Measurements from ENCODE around the gene C1orf174. TPM values are rescaled to one million over a fixed set of nuclear protein-coding genes. Genes with fewer than 3 reads are reported as not detected.

Gene C1orf174
- total RNA-seq, 1 donor from 2014 or later = 36.5 TPM

- no peak for DNase-seq (ENCODE audit: low spot score)
- H3K9me3 Mint-ChIP-seq = no peaks in the 10 kb centered on the region
- H3K9me3 ChIP-seq (ENCODE audit: low read depth) = no peaks in the 10 kb centered on the region
- no peak overlapping the region for H2AFZ ChIP-seq (replicated peaks)
- no peaks in the 10 kb centered on the region for H3K36me3 ChIP-seq
- no peak overlapping the region for H3K27ac ChIP-seq
- H3K27ac Mint-ChIP-seq = no peak overlapping the region
- no peaks in the 10 kb centered on the region for H4K20me1 ChIP-seq (ENCODE audit: low read depth)
- no peaks in the 10 kb centered on the region for H3K27me3 ChIP-seq
- no peaks in the 10 kb centered on the region for H3K79me2 ChIP-seq (ENCODE audit: low read depth)
- H3K4me1 ChIP-seq = no peaks in the 10 kb centered on the region
- no peak overlapping the region for H3K4me3 Mint-ChIP-seq
- no peaks in the 10 kb centered on the region for H3F3A ChIP-seq (ENCODE audit: low read depth)
- no peak overlapping the region for H3K4me2 ChIP-seq
- peaks cover 30% of the 10 kb centered on the region for H3K36me3 Mint-ChIP-seq
- H3K4me3 ChIP-seq = no peak overlapping the region
- H3K4me1 Mint-ChIP-seq = no peaks in the 10 kb centered on the region
- no peak overlapping the region for H3K9ac ChIP-seq
- no peak for TF ChIP-seq EZH2phosphoT487 (IDR thresholded peaks at IDR 0.05)
- TF ChIP-seq EZH2 (IDR thresholded peaks at IDR 0.05) = no peak
- no peak for TF ChIP-seq CTCF (IDR thresholded peaks at IDR 0.05)
- peaks cover 2% of the 10 kb centered on the region for H3K27me3 Mint-ChIP-seq (ENCODE audit: insufficient read depth, low read depth)
Observed at GRCh38 chr1:3886691-3887090, 13.4 kb downstream of the C1orf174 start.

GRCh38 chr1:3886106-3886670 is 13.9 kb downstream of the C1orf174 start:
- no peak for DNase-seq (ENCODE audit: low spot score)
- Histone ChIP-seq H4K20me1 (ENCODE audit: low read depth) (no peaks in the 10 kb centered on the region), H3K79me2 (ENCODE audit: low read depth) (no peaks in the 10 kb centered on the region), H3K36me3 (no peaks in the 10 kb centered on the region), H3F3A (ENCODE audit: low read depth) (no peaks in the 10 kb centered on the region), H2AFZ (replicated peaks) (no peak overlapping the region), H3K4me1 (no peaks in the 10 kb centered on the region), H3K27ac (no peak overlapping the region), H3K4me3 (no peak overlapping the region), H3K4me2 (no peak overlapping the region), H3K27me3 (no peaks in the 10 kb centered on the region), H3K9me3 (ENCODE audit: low read depth) (no peaks in the 10 kb centered on the region), H3K9ac (no peak overlapping the region)
- Mint-ChIP-seq H3K27ac (no peak overlapping the region), H3K4me3 (no peak overlapping the region), H3K4me1 (no peaks in the 10 kb centered on the region), H3K27me3 (ENCODE audit: insufficient read depth, low read depth) (peaks cover 2% of the 10 kb centered on the region), H3K9me3 (peaks cover 3% of the 10 kb centered on the region), H3K36me3 (peaks cover 30% of the 10 kb centered on the region)
- no peak for TF ChIP-seq EZH2 (IDR thresholded peaks at IDR 0.05)
- no peak for TF ChIP-seq CTCF (IDR thresholded peaks at IDR 0.05)
- TF ChIP-seq EZH2phosphoT487 (IDR thresholded peaks at IDR 0.05) = no peak

- Mint-ChIP-seq H3K4me1 (no peaks in the 10 kb centered on the region), H3K4me3 (no peak overlapping the region), H3K9me3 (peaks cover 3% of the 10 kb centered on the region), H3K36me3 (peaks cover 27% of the 10 kb centered on the region), H3K27ac (no peak overlapping the region), H3K27me3 (ENCODE audit: insufficient read depth, low read depth) (peaks cover 2% of the 10 kb centered on the region)
- Histone ChIP-seq H3F3A (ENCODE audit: low read depth) (no peaks in the 10 kb centered on the region), H3K4me2 (no peak overlapping the region), H3K9me3 (ENCODE audit: low read depth) (no peaks in the 10 kb centered on the region), H3K36me3 (no peaks in the 10 kb centered on the region), H3K27ac (no peak overlapping the region), H3K9ac (no peak overlapping the region), H2AFZ (replicated peaks) (no peak overlapping the region), H3K4me3 (no peak overlapping the region), H3K4me1 (no peaks in the 10 kb centered on the region), H4K20me1 (ENCODE audit: low read depth) (no peaks in the 10 kb centered on the region), H3K79me2 (ENCODE audit: low read depth) (no peaks in the 10 kb centered on the region), H3K27me3 (no peaks in the 10 kb centered on the region)
- TF ChIP-seq CTCF (IDR thresholded peaks at IDR 0.05) = no peak
- no peak for TF ChIP-seq EZH2 (IDR thresholded peaks at IDR 0.05)
- no peak for TF ChIP-seq EZH2phosphoT487 (IDR thresholded peaks at IDR 0.05)
- no peak for DNase-seq (ENCODE audit: low spot score)
Observed at GRCh38 chr1:3885611-3886010, 14.5 kb downstream of the C1orf174 start.
